Sciatic nerve (tissue), 2 donors: Measurements from ENCODE around the gene AMPH. TPM values are rescaled to one million over a fixed set of nuclear protein-coding genes. Genes with fewer than 3 reads are reported as not detected.
"Not testable (repeated sequence)": the region's sequence is repeated elsewhere in the genome, so short reads cannot be mapped to it uniquely, and the experiment has no call there.

Experiments used
- ATAC-seq: fragments of 200-7000 bp; cut with Tn5 transposase; one replicate; pipeline ENCODE4 v1.9.1; 2020; ENCODE audit warnings: mild to moderate bottlenecking, moderate library complexity
- DNase-seq: peaks from one replicate; pipeline ENCODE4 v3.0.0-alpha.2; 2020; ENCODE audit warnings: low spot score
- intact Hi-C: fragments of 100-400 bp; cut with DNase I; formaldehyde crosslinking; loops from one replicate; pipeline ENCODE4 v1.14.2; 2022
- total RNA-seq: library from RNA; stranded (reverse); fragmentation: NEBNext Ultra II Directional; extraction: Animal tissue kit (Norgen Biotek cat#: 25700); gene quantifications from one replicate; pipeline ENCODE4 v1.2.1, GENCODE V29; 2021
- donor health status: DM: no; HTN: no; CAD: no.
- donor health status: DM: no; HTN: no; CAD: no.

AMPH gene
- total RNA-seq, 1 donor from 2014 or later = 5.9 TPM

DNA sequence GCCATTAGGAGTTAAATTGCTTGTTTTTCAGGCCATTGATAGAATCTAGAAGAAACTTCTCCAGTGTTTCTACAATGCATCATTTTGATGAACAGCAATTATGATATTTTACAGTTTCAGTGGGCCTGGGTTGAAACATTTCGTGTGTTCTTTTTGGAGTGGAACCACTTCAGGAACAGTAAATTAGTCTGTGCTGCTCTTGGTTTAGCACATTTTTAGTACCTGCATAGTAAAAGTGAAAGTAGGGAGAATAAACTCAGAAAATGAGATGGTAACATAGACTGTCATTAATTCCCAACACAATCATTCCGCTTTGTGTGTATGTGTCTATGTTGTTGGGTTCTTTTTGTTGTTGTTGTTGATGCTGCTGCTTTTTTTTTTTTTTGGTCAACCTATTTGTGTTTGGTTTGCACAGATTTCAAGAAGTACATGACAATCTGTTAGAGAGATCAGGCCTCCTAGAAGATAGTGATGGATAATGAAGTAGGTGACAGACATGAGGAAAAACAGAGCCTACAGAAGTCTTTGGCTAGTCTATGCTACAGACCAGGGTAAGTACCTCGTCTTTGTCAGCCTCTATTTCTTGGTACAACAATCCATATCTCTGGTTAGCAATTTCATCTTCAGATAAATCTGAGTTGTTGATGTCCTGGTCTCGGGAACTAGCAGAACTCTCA lies 203.8 kb downstream of the AMPH start:
- DNase-seq = no peak
- intact Hi-C loops = no loop called here
- ATAC-seq = no peak

DNA sequence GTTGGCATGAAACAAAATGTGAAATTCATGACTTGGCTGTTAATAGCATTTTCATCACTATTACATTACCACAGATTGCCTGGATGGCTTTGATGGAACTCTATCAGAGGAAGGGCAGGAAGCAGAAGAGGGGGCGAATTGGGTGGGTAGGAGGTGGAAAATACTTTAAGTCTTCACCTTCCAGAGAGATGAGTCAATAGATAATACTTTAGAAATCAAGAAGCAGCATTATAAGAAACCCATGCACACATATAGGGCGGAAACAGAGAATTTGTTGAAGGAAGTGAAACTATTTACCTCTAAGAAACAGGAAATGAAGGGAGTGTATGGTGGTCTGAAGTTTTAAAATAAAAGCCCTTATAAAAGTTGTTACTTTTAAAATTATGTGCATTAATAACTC lies 205.7 kb downstream of the AMPH start:
- intact Hi-C loops = no loop called here
- DNase-seq (no peak), ATAC-seq (no peak)

DNA sequence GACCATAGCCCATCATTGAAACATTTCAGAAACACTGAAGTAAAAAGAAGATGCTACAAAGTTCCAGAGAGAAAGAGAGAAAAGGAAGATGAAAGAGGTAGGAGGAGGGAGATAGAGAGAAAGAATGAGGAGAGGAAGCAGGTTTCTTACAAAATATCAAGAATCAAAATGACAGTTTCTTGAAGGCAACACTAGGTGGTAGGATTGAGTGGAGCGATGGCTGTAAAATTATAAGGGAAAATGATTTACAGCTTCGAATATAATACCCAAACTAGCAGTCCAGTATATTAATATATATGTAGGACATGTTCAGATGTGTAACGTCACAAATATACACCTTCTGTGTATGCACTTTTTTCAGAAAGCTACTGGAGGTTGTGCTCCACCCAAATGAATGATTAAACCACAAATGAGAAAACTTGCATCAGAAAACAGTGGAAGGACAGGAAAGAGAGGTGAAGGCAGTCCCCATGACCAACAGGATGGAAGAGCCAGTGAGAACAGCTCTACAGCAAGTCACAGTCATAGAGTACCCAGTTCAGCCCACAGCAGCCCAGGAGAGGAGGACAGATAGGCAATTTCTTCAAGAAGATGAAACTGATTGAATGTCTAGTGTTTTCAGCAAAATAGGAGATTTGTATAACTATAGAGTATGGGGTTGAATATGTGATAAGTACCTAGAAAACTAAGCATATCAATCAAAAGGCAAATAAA lies 206.3 kb downstream of the AMPH start:
- ATAC-seq = no peak
- no peak for DNase-seq
- intact Hi-C loops = no loop called here

DNA sequence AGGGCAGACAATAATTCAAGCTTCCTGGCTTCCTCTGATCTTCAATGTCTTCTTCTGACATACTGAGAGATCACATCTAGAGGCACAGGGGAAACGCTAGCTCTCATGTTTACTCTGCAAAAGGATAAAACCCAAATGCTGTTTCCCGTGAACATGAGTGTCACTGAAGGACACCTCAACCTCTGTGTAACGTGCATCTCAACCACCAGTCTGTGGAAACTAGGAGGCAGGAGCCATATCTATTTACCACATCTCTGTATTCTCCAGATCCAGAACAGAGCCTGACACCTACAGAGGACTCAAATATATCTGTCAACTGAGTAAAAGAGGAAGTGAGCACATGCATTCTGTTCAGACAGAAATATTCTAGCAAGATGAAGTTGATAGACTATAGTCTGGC lies 217.4 kb downstream of the AMPH start:
- ATAC-seq (no peak), DNase-seq (no peak)
- intact Hi-C loops = no loop called here

DNA sequence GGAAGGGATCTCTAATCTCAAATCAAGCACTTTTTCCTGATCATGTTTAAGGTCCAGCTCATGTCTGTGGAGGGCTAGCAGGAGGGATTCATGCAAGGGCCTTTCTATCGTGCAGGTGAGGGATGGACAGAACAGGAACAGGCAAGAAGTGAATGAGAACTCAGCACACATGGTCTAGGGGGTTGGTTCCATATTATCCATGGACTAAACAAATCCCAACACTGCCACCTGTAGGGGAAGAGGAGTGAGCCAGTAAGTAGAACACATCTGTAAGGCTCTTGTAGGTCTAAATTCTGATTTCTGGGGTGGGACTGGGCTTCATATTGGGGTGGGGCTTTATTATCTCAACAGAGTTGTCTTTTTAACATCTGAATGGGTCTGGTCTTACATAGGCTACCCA lies 219.8 kb downstream of the AMPH start:
- no peak for ATAC-seq
- intact Hi-C loops = no loop called here
- DNase-seq = no peak

DNA sequence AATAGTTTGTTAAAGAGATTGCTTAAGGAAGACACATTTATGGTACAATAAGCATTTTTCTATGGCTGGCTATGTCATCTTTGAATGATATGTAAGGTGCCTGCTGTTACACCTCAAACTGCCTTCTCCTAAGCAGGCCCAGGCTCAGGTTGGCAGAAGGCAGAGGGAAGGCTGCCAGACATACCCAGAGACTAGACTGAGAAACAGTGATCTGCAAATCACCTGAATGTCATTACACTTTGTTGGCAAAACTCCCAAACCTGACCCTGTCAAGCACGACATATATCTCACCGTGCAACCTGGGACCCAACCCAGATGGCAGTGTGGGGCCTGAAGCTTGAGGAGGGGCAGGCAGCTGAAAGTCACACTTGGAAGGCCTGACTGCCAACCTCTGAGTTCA lies 221.1 kb downstream of the AMPH start:
- intact Hi-C loops = no loop called here
- ATAC-seq = no peak
- no peak for DNase-seq

DNA sequence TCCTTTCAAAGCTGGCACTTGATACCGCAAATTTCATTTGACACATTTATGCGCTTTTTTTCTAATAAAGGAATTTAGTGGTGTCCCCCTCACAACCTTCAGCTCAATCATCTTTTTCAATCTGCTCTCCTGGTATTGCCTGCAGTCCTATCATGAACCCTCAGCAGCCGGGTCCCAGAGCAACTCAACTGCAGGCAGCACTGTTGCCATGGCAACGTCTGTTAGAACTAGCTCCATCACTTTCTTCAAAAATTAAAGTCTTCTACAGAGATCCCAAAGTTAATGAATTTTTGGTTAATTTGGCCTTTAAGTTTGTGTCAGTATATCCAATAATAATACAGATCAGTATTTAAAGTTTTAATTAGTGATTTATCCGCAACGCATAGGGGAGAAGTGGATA lies 221.6 kb downstream of the AMPH start:
- DNase-seq (no peak), ATAC-seq (no peak)
- intact Hi-C loops = no loop called here

DNA sequence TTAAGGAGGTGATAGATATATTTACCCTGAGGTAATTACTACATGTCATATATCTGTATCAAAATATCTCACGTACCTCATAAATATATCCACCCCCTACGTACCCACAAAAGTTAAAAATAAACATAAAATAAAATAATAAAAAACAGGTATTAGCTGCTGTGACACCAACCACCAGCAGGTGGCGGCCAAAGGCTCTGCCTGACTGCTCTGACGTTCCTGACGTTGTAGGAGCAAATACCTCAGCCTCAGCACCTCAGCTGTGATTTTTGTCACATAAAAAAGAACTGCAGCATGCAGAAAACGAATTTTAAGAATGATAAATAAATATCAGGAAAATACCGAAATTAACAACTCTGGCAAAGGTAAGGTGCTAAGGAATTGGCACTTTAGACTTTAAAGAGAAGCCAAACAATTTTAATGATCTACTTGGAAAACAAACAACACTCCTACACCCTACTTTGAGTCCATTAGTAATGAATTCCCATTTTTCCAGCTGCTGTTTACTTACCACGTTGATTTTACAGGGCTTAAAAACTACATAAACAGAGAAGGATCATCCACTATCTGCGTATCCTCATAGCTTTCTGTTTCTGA lies 232.3 kb downstream of the AMPH start:
- DNase-seq = peak; percentile 73
- intact Hi-C loops = no loop called here
- peak; percentile 79 for ATAC-seq

DNA sequence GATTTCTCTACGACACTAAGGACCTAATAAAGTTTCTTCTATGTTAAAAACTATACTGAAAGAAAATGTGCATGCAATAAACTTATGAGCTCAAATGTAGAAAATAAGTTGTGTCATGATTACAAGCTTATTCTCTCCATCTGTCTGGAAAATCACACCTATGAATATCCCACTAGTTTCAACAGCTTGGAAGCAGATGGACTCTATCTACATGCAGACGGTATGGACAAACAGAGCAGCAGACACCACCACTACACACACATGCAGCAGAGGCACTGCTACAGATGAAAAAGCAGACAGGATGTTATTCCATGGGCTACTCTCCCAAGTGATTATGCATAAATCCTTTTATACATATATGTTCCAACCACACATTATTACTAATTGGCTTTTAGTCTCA lies 234.3 kb downstream of the AMPH start:
- no peak for ATAC-seq
- intact Hi-C loops = no loop called here

DNA sequence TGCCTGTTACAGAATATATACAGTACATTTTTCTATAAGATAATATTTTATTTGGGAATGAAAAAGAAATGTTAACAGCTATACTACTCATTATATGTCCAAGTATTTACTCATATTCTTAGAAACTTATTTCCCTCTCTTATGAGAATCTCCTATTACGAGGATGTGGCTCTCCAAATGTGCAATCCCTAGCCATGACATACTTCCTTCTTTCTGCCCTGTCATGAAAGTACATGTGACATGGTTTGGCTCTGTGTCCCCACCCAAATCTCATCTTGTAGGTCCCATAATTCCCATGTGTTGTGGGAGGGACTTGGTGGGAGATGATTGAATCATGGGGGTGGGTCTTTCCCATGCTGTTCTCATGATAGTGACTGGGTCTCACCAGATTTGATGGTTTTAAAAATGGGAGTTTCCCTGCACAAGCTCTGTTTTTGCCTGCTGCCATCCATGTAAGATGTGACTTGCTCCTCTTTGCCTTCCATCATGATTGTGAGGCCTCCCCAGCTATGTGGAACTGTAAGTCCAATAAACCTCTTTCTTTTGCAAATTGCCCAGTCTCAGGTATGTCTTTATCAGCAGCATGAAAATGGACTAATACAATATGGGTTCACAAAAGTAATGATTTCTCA lies 235.1 kb downstream of the AMPH start:
- ATAC-seq, intact Hi-C loops, DNase-seq: not testable (repeated sequence)

More for the DNA sequence above, 234.3 kb downstream of the AMPH start:
- DNase-seq = no peak

DNA sequence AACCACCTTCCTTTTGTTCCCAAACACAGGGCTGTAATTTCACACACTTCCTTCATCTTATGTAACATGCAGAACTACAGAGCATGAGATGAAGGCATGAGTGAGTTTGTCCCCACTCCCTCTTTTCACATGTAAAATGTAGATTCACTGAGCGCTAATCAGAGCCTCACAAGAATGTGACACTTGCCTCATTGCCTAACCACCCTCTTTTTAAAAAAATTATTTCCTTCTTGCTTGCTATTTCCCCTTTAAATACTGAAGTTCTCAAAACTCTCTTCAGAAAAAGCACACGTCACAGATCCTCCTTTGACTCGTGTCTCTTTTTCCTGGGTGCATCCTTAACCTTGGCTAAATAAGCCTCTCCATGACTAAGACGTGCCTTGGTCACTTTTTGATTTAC lies 236.5 kb downstream of the AMPH start:
- intact Hi-C loops = no loop called here
- DNase-seq = no peak
- peak; percentile 24 for ATAC-seq

DNA sequence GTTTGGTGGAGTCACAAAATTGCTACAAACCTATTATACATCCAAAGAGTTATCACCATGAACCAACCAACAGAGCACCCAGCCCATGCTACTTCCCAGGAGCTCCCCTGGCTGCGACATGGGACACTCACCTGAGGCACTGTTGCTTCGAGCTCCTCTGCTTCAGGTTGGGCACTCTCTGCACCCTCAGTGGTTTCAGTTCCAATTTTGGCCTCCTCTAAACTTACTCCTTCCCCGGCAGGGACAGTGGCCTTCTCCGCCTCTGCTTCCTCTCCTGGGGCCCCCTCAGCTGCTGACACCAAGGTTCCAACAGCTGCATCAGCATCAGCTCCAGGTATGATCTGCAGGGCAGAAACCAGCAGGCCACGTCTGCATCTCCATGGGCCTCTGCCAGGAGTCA lies 237.3 kb downstream of the AMPH start:
- no peak for ATAC-seq
- intact Hi-C loops = no loop called here
- no peak for DNase-seq

DNA sequence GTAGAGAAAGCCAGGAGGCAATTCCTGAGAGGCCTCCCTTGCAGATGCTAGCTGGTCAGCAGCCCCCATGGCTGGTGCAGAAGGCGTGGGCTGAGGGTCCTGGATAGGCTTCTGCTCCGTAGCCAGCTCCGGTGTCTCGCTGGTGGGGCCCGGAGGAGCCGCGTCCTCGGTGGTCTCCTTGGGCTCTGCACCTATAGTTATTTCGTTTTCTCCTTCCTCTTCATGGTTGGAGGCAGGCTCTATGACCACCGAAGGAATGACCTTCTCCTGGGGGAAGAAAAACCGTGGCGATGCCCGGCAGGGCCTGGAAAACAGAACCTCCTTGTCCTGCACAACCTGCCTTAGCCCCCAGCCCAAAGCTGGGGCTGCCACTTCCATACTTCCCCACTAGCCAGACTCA lies 239.4 kb downstream of the AMPH start:
- DNase-seq (no peak), ATAC-seq (no peak)
- intact Hi-C loops = no loop called here

DNA sequence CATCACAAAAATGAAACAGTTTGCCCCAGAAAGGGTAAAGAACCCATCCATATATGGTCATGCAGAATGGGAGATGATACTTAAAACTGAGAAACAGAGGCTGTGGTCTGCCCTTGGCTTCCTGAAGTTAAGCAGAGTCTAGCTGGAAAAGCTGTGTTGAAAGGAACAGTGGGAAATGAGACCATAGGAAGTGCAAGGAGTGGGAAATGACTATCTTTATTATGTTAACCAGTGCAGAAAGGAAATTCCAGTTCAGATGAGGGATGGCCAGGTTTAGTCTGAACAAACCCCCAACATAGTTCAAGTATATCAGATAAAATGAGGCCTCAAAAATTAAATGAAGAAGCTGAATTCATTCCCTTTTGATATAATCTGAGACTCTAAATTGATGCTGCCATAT lies 245.5 kb downstream of the AMPH start:
- intact Hi-C loops = no loop called here
- ATAC-seq (no peak), DNase-seq (no peak)

DNA sequence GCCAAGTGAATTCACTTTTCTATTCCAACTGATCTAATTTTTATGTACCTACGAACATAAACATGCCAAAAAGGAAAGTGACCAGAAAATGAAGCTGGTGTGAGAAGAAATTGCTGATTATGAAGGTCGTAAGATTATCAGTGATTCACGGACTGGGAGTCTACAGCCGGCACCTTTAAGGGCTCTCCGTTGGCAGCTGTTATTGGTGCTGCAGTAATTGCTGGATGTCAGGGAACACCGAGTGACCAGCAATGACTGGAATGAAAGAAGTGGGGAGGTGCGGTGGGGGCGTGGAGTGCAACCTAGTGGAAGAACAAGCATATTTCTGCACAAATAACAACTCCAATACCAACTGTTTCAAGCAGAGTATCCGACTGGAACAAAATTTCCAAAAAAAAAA lies 247.9 kb downstream of the AMPH start:
- intact Hi-C loops = no loop called here
- ATAC-seq (no peak), DNase-seq (no peak)

DNA sequence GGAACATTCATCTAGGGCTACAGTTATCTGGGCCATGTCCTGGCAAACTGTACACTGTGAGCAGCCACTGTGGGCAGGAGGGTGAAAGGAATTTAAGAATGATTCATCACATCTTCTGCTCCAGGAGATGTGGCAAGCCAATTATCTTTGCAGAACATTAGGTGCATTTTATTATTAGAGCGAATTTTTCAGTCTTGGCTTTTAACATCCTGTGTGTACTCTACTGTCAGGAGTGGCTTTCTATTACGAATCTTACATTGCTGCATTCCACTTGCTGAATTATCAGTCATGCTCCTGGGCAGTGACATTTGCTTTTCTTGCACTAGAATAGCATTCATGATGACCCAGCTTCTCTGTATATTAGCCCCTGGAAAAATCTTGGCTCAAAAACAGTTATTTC lies 248.5 kb downstream of the AMPH start:
- intact Hi-C loops = no loop called here
- no peak for ATAC-seq

DNA sequence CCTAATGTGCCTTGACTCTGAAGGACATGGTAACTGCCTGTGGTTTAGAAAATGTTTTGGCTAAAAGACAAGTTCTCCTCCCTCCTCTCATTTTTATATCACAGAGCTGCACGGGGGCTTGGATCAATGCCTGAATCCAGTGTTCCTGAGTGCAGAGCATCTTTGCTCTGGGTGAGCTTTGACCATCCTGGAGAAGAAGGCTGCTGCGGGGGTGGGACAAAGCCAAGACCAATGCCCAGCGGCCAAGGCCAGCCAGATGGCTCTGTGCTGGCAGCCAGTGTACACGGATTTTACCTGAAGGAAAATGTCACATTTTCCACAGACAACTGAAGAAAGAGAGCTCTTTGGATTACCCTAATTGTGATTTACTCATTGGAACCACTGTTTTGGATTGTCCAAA lies 255.7 kb downstream of the AMPH start:
- no peak for ATAC-seq
- no peak for DNase-seq
- intact Hi-C loops = no loop called here

More for the DNA sequence above, 248.5 kb downstream of the AMPH start:
- no peak for DNase-seq

DNA sequence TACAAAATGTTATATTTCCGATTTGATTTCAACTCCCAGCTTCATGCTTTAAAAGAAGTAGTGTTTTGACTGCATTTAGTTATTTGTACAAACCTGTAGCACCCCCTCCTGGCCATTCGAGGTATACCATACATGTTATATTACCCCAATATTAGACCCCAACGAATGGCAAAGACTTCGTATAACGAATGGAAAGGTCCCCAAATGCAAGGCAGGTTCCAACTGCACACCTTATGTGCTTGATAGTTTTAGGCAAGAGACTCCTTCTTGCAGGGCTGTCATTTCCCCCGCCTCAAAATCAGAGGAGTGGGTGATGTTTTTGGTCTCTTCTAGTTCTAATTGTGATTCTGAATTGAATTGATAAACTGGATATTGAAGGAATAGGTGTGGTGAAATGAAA lies 256.7 kb downstream of the AMPH start:
- no peak for DNase-seq
- no peak for ATAC-seq
- intact Hi-C loops = no loop called here

DNA sequence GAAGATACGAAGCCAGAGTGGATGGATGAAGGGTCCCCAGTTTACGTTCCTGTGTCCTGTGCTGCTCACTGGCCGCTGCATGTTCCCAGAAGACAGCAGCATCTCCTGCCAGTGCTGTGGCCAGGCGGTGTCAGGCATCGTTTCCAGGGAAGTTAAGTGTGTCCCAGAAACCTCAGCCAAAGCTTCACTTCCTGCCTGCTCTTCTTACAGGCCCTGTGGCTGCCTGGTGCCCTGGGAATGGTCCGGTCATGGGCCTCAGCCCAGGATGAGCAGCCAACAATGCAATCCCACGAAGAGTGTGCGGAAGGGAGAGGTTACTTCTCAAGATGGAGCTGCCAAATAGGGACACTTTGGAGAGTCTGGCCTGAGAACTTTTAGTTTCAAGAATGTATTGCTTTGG lies 258.0 kb downstream of the AMPH start:
- intact Hi-C loops = no loop called here
- ATAC-seq (peak; percentile 59), DNase-seq (no peak)

DNA sequence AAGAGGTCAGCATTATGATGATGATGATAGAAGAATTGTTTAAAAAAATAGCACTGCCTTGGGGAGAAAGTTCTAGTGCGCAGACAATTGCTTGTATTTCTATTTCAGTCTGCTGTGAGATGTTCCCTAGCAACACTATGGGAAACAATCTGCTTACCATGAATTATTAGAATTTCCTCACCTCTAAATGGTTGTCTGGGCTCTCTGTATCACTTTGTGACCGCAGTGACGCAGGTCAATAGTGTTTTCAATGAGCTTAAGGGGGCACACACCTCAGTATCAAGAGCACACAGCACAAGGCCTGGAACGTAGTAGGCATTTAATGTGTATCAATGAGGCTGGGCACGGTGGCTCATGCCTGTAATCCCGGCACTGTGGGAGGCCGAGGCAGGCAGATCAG lies 258.9 kb downstream of the AMPH start:
- intact Hi-C loops = no loop called here
- ATAC-seq (no peak), DNase-seq (no peak)
